ENCODE results near the gene CLIC1.

Gene CLIC1

GRCh38 chr6:31762356-31762755 is 26.0 kb upstream of the CLIC1 start, which contains the start of gene SAPCD1 (continued):
- no peak for TF ChIP-seq ZNF518A (tag by site-specific recombination; conservative IDR thresholded peaks at IDR 0.05; ENCODE audit: low read depth)
- TF ChIP-seq ZNF391 (tag by site-specific recombination; IDR thresholded peaks at IDR 0.05; ENCODE audit: borderline replicate concordance, low read depth) = no peak
- no peak for TF ChIP-seq ZNF777 (tag by site-specific recombination; IDR thresholded peaks at IDR 0.05; ENCODE audit: borderline replicate concordance)
- no peak for TF ChIP-seq KLF10 (tag by site-specific recombination; IDR thresholded peaks at IDR 0.05)
- TF ChIP-seq ZSCAN4 (tag by site-specific recombination; IDR thresholded peaks at IDR 0.05) = no peak
- TF ChIP-seq FEZF1 (tag by site-specific recombination; IDR thresholded peaks at IDR 0.05) = no peak
- TF ChIP-seq ELK4 (IDR thresholded peaks at IDR 0.05; ENCODE audit: borderline replicate concordance, low read depth, low read length) = no peak
- no peak for TF ChIP-seq PBX3 (CRISPR knock-in tag; IDR thresholded peaks at IDR 0.05)
- TF ChIP-seq ZNF155 (tag by site-specific recombination; IDR thresholded peaks at IDR 0.05) = no peak
- TF ChIP-seq ZNF223 (tag by site-specific recombination; IDR thresholded peaks at IDR 0.05) = no peak

- no peaks in the 10 kb centered on the region for H3K4me1 ChIP-seq (ENCODE audit: control insufficient read depth, insufficient read depth, low read length)
- no peak overlapping the region for H3K4me3 ChIP-seq (ENCODE audit: low read depth, low read length)
- peaks cover 14 to 70% of the 10 kb centered on the region in 2 experiments; a peak in 2 of 3 replicates for H3K36me3 ChIP-seq (ENCODE audit: control insufficient read depth in 2 of 2, insufficient read depth in 1 of 2, low read length in 2 of 2)
- H3K27ac ChIP-seq (ENCODE audit: extremely low read depth, low read depth, low read length) = no peak overlapping the region
- H3K9me3 ChIP-seq (ENCODE audit: control insufficient read depth, insufficient read depth, low read depth, low read length) = no peaks in the 10 kb centered on the region
- ChIA-PET POLR2A (interaction anchor here (1.4 to 1.7 kb wide), 2 partner anchors 9 to 16 kb away, joined by 4 to 5 read pairs; partner anchors contain the start of gene VWA7), CTCF (interaction anchor here (3.9 kb wide), 1 partner anchor 8 kb away, joined by 33 read pairs; no protein-coding TSS in a partner anchor)
- TF ChIP-seq ZNF677 (tag by site-specific recombination; IDR thresholded peaks at IDR 0.05) (no peak), EGR2 (tag by site-specific recombination; IDR thresholded peaks at IDR 0.05; ENCODE audit: low read depth) (no peak), ZNF10 (tag by site-specific recombination; IDR thresholded peaks at IDR 0.05) (no peak), SP2 (tag by site-specific recombination; IDR thresholded peaks at IDR 0.05) (no peak), ZNF558 (tag by site-specific recombination; IDR thresholded peaks at IDR 0.05) (no peak), ZNF121 (tag by site-specific recombination; IDR thresholded peaks at IDR 0.05) (no peak), ZNF626 (tag by site-specific recombination; IDR thresholded peaks at IDR 0.05) (no peak), ZNF600 (tag by site-specific recombination; IDR thresholded peaks at IDR 0.05) (no peak), ZNF19 (tag by site-specific recombination; IDR thresholded peaks at IDR 0.05; ENCODE audit: low read depth) (no peak), ZBTB44 (tag by site-specific recombination; IDR thresholded peaks at IDR 0.05) (no peak), ZNF704 (tag by site-specific recombination; IDR thresholded peaks at IDR 0.05) (no peak), HOXC10 (CRISPR knock-in tag; IDR thresholded peaks at IDR 0.05) (no peak)
These were observed 25.0 kb upstream of the CLIC1 start for GRCh38 chr6:31761343-31761742.

All from HEK293 (cell line).